Kasumi-1 (cell line): ENCODE results near the gene TACSTD2.
"Not testable (repeated sequence)": the region's sequence is repeated elsewhere in the genome, so short reads cannot be mapped to it uniquely, and the experiment has no call there.

Experiments
- DNase-seq, 2 experiments: peaks; one replicate each; lab custom pipeline; 2025; lab: John Stamatoyannopoulos, UW

Gene TACSTD2

GRCh38 chr1:58587667-58588066 lies 10.6 kb upstream of the TACSTD2 start:
- no peak for DNase-seq

GRCh38 chr1:58586271-58586670 lies 9.2 kb upstream of the TACSTD2 start:
- DNase-seq, result no peak

GRCh38 chr1:58585581-58586151 lies 8.6 kb upstream of the TACSTD2 start:
- peak in 1 of 2 experiments; percentile 15 for DNase-seq

- DNase-seq, result no peak
Measured at GRCh38 chr1:58585166-58585565, 8.1 kb upstream of the TACSTD2 start.

- peak; percentile 39 to 67 for DNase-seq
Measured at GRCh38 chr1:58584082-58584895, 7.2 kb upstream of the TACSTD2 start.

- DNase-seq, result peak; percentile 79 to 85
Measured at GRCh38 chr1:58583496-58583895, 6.4 kb upstream of the TACSTD2 start.

GRCh38 chr1:58582143-58582542 lies 5.1 kb upstream of the TACSTD2 start:
- not testable (repeated sequence) for DNase-seq

GRCh38 chr1:58581641-58582040 lies 4.6 kb upstream of the TACSTD2 start:
- DNase-seq, result no peak

- DNase-seq, result no peak
Measured at GRCh38 chr1:58580186-58580585, 3.1 kb upstream of the TACSTD2 start.

GRCh38 chr1:58577654-58578030 lies 590 bp upstream of the TACSTD2 start:
- DNase-seq, result no peak

GRCh38 chr1:58576325-58576726 lies 726 bp downstream of the TACSTD2 start:
- no peak for DNase-seq

GRCh38 chr1:58575551-58576324 lies 1.3 kb downstream of the TACSTD2 start:
- DNase-seq, result no peak

- DNase-seq, result no peak
Measured at GRCh38 chr1:58574816-58575215, 2.2 kb downstream of the TACSTD2 start.

GRCh38 chr1:58573705-58574591 lies 3.1 kb downstream of the TACSTD2 start:
- no peak for DNase-seq

GRCh38 chr1:58573138-58573537 lies 3.9 kb downstream of the TACSTD2 start:
- DNase-seq, result no peak

GRCh38 chr1:58572690-58573089 lies 4.4 kb downstream of the TACSTD2 start:
- DNase-seq, result no peak

GRCh38 chr1:58571616-58572015 lies 5.4 kb downstream of the TACSTD2 start:
- no peak for DNase-seq

- DNase-seq, result no peak
Measured at GRCh38 chr1:58570817-58571216, 6.2 kb downstream of the TACSTD2 start.

GRCh38 chr1:58570094-58570493 lies 7.0 kb downstream of the TACSTD2 start:
- no peak for DNase-seq

- DNase-seq, result no peak
Measured at GRCh38 chr1:58568911-58569310, 8.1 kb downstream of the TACSTD2 start.

GRCh38 chr1:58568271-58568860 lies 8.7 kb downstream of the TACSTD2 start:
- no peak for DNase-seq

GRCh38 chr1:58566339-58566738 lies 10.7 kb downstream of the TACSTD2 start:
- DNase-seq, result no peak
